ENCODE measurements around the gene SLCO3A1. TPM values are rescaled to one million over a fixed set of nuclear protein-coding genes. Genes with fewer than 3 reads are reported as not detected.

Gene SLCO3A1
- total RNA-seq, 1 donor from 2014 or later = 56.8 TPM

- Histone ChIP-seq H3K9me3 (replicated peaks) (no peaks in the 10 kb centered on the region), H3K27me3 (ENCODE audit: low read depth) (no peaks in the 10 kb centered on the region), H3K27ac (replicated peaks) (no peak overlapping the region), H3K36me3 (no peaks in the 10 kb centered on the region), H3K4me1 (peaks cover 90% of the 10 kb centered on the region), H3K4me3 (no peak overlapping the region)
- no peak for TF ChIP-seq CTCF (IDR thresholded peaks at IDR 0.05; ENCODE audit: borderline replicate concordance)
- intact Hi-C loops (cut with micrococcal nuclease) = no loop called here
- no peak for DNase-seq
Observed at GRCh38 chr15:92017882-92018534, 164.5 kb downstream of the SLCO3A1 start.

- intact Hi-C loops (cut with micrococcal nuclease) = no loop called here
- no peak for DNase-seq
- Histone ChIP-seq H3K9me3 (replicated peaks) (no peaks in the 10 kb centered on the region), H3K27ac (replicated peaks) (no peak overlapping the region), H3K36me3 (no peaks in the 10 kb centered on the region), H3K4me1 (peaks cover 88% of the 10 kb centered on the region), H3K27me3 (ENCODE audit: low read depth) (no peaks in the 10 kb centered on the region), H3K4me3 (no peak overlapping the region)
- no peak for TF ChIP-seq CTCF (IDR thresholded peaks at IDR 0.05; ENCODE audit: borderline replicate concordance)
Observed at GRCh38 chr15:92018535-92019239, 165.2 kb downstream of the SLCO3A1 start.

- H3K27me3 ChIP-seq (ENCODE audit: low read depth) = no peaks in the 10 kb centered on the region
- no peak for DNase-seq
- H3K36me3 ChIP-seq = no peaks in the 10 kb centered on the region
- H3K27ac ChIP-seq (replicated peaks) = no peak overlapping the region
- H3K4me3 ChIP-seq = no peak overlapping the region
- no peak for TF ChIP-seq CTCF (IDR thresholded peaks at IDR 0.05; ENCODE audit: borderline replicate concordance)
- intact Hi-C loops (cut with micrococcal nuclease) = no loop called here
- no peaks in the 10 kb centered on the region for H3K9me3 ChIP-seq (replicated peaks)
- H3K4me1 ChIP-seq = peaks cover 87% of the 10 kb centered on the region
Observed at GRCh38 chr15:92019706-92020105, 166.2 kb downstream of the SLCO3A1 start.

GRCh38 chr15:92020207-92020606 is 166.7 kb downstream of the SLCO3A1 start:
- Histone ChIP-seq H3K4me1 (peaks cover 87% of the 10 kb centered on the region), H3K36me3 (no peaks in the 10 kb centered on the region), H3K27me3 (ENCODE audit: low read depth) (no peaks in the 10 kb centered on the region), H3K4me3 (no peak overlapping the region), H3K27ac (replicated peaks) (no peak overlapping the region), H3K9me3 (replicated peaks) (no peaks in the 10 kb centered on the region)
- DNase-seq = no peak
- intact Hi-C loops (cut with micrococcal nuclease) = no loop called here
- no peak for TF ChIP-seq CTCF (IDR thresholded peaks at IDR 0.05; ENCODE audit: borderline replicate concordance)

DNA sequence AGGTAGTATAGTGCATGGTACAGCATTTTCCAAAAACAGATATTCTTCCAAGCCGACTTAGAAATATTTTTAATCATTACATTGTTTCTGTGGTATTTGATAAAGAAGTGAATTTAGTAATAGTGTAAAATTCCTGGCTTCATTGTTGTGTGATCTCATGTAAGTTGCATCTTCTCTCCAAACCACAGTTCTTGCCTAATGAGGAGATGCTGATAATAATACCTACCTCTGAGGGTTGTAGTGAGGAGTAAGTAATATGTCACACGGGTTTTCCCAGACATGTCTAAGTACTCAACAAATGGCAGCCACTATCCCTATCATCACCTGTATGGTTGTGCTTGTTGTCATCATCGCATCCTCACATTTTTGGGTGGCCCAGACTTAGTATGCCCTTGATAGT is 167.3 kb downstream of the SLCO3A1 start:
- intact Hi-C loops (cut with micrococcal nuclease) = no loop called here
- peaks cover 87% of the 10 kb centered on the region for H3K4me1 ChIP-seq

More for the DNA sequence above, 167.3 kb downstream of the SLCO3A1 start:
- Histone ChIP-seq H3K27ac (replicated peaks) (no peak overlapping the region), H3K9me3 (replicated peaks) (no peaks in the 10 kb centered on the region), H3K27me3 (ENCODE audit: low read depth) (no peaks in the 10 kb centered on the region), H3K36me3 (no peaks in the 10 kb centered on the region), H3K4me3 (no peak overlapping the region)
- DNase-seq = no peak
- no peak for TF ChIP-seq CTCF (IDR thresholded peaks at IDR 0.05; ENCODE audit: borderline replicate concordance)
